IMR-90 (cell line): ENCODE measurements around the gene FANCE. TPM values are rescaled to one million over a fixed set of nuclear protein-coding genes. Genes with fewer than 3 reads are reported as not detected.

Experiments used
- ATAC-seq: fragments of 200-7000 bp; cut with Tn5 transposase; 2 replicates; pipeline ENCODE4 v1.9.1; 2020; ENCODE audit warnings: low read depth, mild to moderate bottlenecking, moderate library complexity
- BruUV-seq: library from RNA; stranded (reverse); fragments of 400-500 nt; replicated peaks from 2 replicates; lab custom pipeline; 2021; lab: Mats Ljungman, UMichigan
- CTCF ChIA-PET: fragments of 300-600 bp; formaldehyde crosslinking; extraction: SDS; loops from one replicate; lab custom pipeline; 2021; ENCODE audit warnings: antibody characterized with exemption; lab: Yijun Ruan, JAX
- POLR2A ChIA-PET: fragments of 300-600 bp; sonication (Branson Sonifier 250); formaldehyde crosslinking; loops from one replicate; lab custom pipeline; 2022; ENCODE audit warnings: antibody characterized with exemption; ENCODE audit not compliant: unreplicated experiment; lab: Charles Lee
- DNase-seq: peaks from one replicate; pipeline ENCODE4 v3.0.0; 2013
- H2AFZ ChIP-seq: replicated peaks from 2 replicates; pipeline ENCODE3; 2013; ENCODE audit warnings: low read length, mild to moderate bottlenecking; ENCODE audit not compliant: poor library complexity
- H2AK5ac ChIP-seq: 2 replicates; pipeline ENCODE4 v1.6.1; 2013; ENCODE audit warnings: low read depth, low read length, inconsistent platforms
- H2AK9ac ChIP-seq: replicated peaks from 2 replicates; pipeline ENCODE3; 2013; ENCODE audit warnings: mild to moderate bottlenecking, low read depth, low read length, moderate library complexity; ENCODE audit not compliant: poor library complexity
- H2BK120ac ChIP-seq: 2 replicates; pipeline ENCODE4 v1.6.1; 2013; ENCODE audit warnings: low read depth, low read length, inconsistent platforms
- H2BK15ac ChIP-seq: 3 replicates; pipeline ENCODE4 v1.6.1; 2013; ENCODE audit warnings: low read depth, low read length, inconsistent platforms
- H2BK20ac ChIP-seq: 2 replicates; pipeline ENCODE4 v1.6.1; 2013; ENCODE audit warnings: low read depth, mild to moderate bottlenecking, inconsistent platforms, low read length, moderate library complexity
- H2BK5ac ChIP-seq: 2 replicates; pipeline ENCODE4 v1.6.1; 2013; ENCODE audit warnings: mild to moderate bottlenecking, low read depth, low read length, inconsistent platforms; ENCODE audit not compliant: poor library complexity, severe bottlenecking
- H3K14ac ChIP-seq: replicated peaks from 2 replicates; pipeline ENCODE4 v1.6.1; 2013; ENCODE audit warnings: low read depth, low read length, inconsistent platforms
- H3K18ac ChIP-seq: 2 replicates; pipeline ENCODE4 v1.6.1; 2013; ENCODE audit warnings: low read depth, low read length, control low read depth
- H3K23ac ChIP-seq: 2 replicates; pipeline ENCODE4 v1.6.1; 2013; ENCODE audit warnings: low read depth, low read length, inconsistent platforms
- H3K27ac ChIP-seq: 2 replicates; pipeline ENCODE4 v1.5.1; 2013; ENCODE audit warnings: mild to moderate bottlenecking, control low read depth, low read length; ENCODE audit not compliant: insufficient read depth
- H3K27me3 ChIP-seq: 2 replicates; pipeline ENCODE4 v1.6.1; 2013; ENCODE audit warnings: low read length; ENCODE audit not compliant: control insufficient read depth, insufficient read depth
- H3K36me3 ChIP-seq: 2 replicates; pipeline ENCODE4 v1.6.1; 2013; ENCODE audit warnings: low read length, mixed read lengths; ENCODE audit not compliant: control insufficient read depth, insufficient read depth
- H3K4ac ChIP-seq: 2 replicates; pipeline ENCODE4 v1.6.1; 2013; ENCODE audit warnings: low read depth, low read length, inconsistent platforms
- H3K4me1 ChIP-seq: 2 replicates; pipeline ENCODE4 v1.6.1; 2013; ENCODE audit warnings: low read length, mixed read lengths; ENCODE audit not compliant: control insufficient read depth, insufficient read depth
- H3K4me2 ChIP-seq: 2 replicates; pipeline ENCODE4 v1.6.1; 2013; ENCODE audit warnings: low read depth, mild to moderate bottlenecking, control low read depth, low read length, moderate library complexity
- H3K4me3 ChIP-seq: 2 replicates; pipeline ENCODE4 v1.5.1; 2013; ENCODE audit warnings: low read depth, mild to moderate bottlenecking, control low read depth, low read length, moderate library complexity; ENCODE audit not compliant: insufficient read depth
- H3K56ac ChIP-seq: 2 replicates; pipeline ENCODE4 v1.6.1; 2013; ENCODE audit warnings: low read length, inconsistent platforms; ENCODE audit not compliant: insufficient read depth; ENCODE audit errors: extremely low read depth
- H3K79me1 ChIP-seq, 2 experiments: 2 replicates each; pipeline ENCODE4 v1.6.1; 2013; ENCODE audit warnings: low read length in 2 of 2, inconsistent platforms in 1 of 2, low read depth in 1 of 2
- H3K9ac ChIP-seq: 2 replicates; pipeline ENCODE4 v1.6.1; 2013; ENCODE audit warnings: low read depth, low read length, control low read depth
- H3K9me1 ChIP-seq: 2 replicates; pipeline ENCODE4 v1.6.1; 2013; ENCODE audit warnings: low read length, inconsistent platforms; ENCODE audit not compliant: insufficient read depth
- H3K9me3 ChIP-seq: 2 replicates; pipeline ENCODE4 v1.6.1; 2013; ENCODE audit warnings: low read length; ENCODE audit not compliant: control insufficient read depth, insufficient read depth
- H4K20me1 ChIP-seq: 2 replicates; pipeline ENCODE4 v1.6.1; 2013; ENCODE audit warnings: low read length, inconsistent platforms; ENCODE audit not compliant: insufficient read depth
- H4K5ac ChIP-seq: 2 replicates; pipeline ENCODE4 v1.6.1; 2013; ENCODE audit warnings: mild to moderate bottlenecking, low read depth, low read length, control low read depth
- H4K8ac ChIP-seq, 2 experiments: 2 replicates each; pipeline ENCODE4 v1.6.1; 2013; ENCODE audit warnings: low read depth in 2 of 2, low read length in 2 of 2, control low read depth in 1 of 2, inconsistent platforms in 1 of 2
- H4K91ac ChIP-seq: 2 replicates; pipeline ENCODE4 v1.6.1; 2013; ENCODE audit warnings: low read depth, low read length, inconsistent platforms; ENCODE audit not compliant: insufficient read depth
- BHLHE40 ChIP-seq: fragments of 150-350 bp; IDR thresholded peaks from 2 replicates; pipeline ENCODE4 v1.6.1; 2016; ENCODE audit warnings: mild to moderate bottlenecking, low read depth, low read length
- WGBS, 2 experiments: methylation state at CpG; one replicate each; pipeline versions ENCODE4 v1.1.5 to v1.1.7; 2013; ENCODE audit warnings: missing lambda C conversion rate in 2 of 2; ENCODE audit not compliant: insufficient read length in 1 of 2; ENCODE audit errors: extremely low coverage in 2 of 2; 5-methylcytosine and 5-hydroxymethylcytosine counted together
- dilution Hi-C: fragments of 300-500 bp; cut with HindIII; formaldehyde crosslinking; loops from one replicate; pipeline ENCODE4 v1.14.3; 2018; ENCODE audit warnings: low sequenced_read_pairs; ENCODE audit not compliant: unreplicated experiment
- in situ Hi-C: fragments of 300-500 bp; cut with MboI; formaldehyde crosslinking; loops from 3 replicates; pipeline ENCODE4 v1.14.3; 2019; ENCODE audit warnings: low sequenced_read_pairs, inconsistent platforms, mixed read lengths
- intact Hi-C: fragments of 100-400 bp; cut with micrococcal nuclease; formaldehyde crosslinking; loops from 2 replicates; pipeline ENCODE4 v1.10.0; 2022
- polyA plus RNA-seq, 3 experiments: library from polyadenylated mRNA; depleted of rRNA; stranded (reverse); fragments of >200 nt; gene quantifications; 2 replicates each; pipeline ENCODE4 v1.2.3, GENCODE V29; 2012; ENCODE audit warnings: low replicate concordance in 1 of 3
- total RNA-seq: library from RNA; depleted of rRNA; stranded (reverse); fragments of >200 nt; gene quantifications from 2 replicates; pipeline ENCODE4 v1.2.3, GENCODE V29; 2012
- TF ChIP-seq, protein P1 (sequence below): conservative IDR thresholded peaks from 2 replicates; pipeline ENCODE4 v1.5.1; 2012; ENCODE audit warnings: mild to moderate bottlenecking, low read depth, low read length, improper control_type of control experiment

The FANCE gene
- total and polyA plus RNA-seq, 2 of the 4 experiments (the other 2 are of a cell fraction): 7.1 to 9.1 TPM

DNA sequence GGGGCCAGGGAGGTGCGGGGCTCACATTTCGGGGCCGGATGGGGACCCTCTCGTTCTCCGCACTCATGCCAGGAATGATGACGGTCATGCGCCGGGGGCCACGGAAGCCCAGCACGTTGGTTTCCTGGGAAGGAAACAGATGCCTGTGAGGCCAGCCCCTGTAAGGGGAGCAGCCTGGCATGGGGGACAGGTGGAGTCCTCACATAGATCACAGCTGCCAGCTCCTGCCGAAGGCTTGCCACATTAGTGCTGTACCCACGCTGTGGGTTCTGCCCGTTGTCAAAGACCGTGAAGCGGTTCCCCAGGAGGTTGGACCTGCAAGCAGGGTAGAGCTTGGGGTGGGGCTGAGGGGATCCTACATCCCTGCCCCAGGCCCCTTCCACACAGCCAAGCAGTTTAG, 51.4 kb downstream of the FANCE start:
- BruUV-seq: no TSS peak
- H3K36me3 ChIP-seq: no peaks in the 10 kb centered on the region
- H4K8ac ChIP-seq: no peak overlapping the region
- dilution Hi-C loops (no loop called here), in situ Hi-C loops (no loop called here), intact Hi-C loops (no loop called here)
- 87% methylated on average over 9 of the region's 15 CpGs; no CpG with 5 or more reads in 1 of the 2 experiments for WGBS, 2 experiments
- no peak overlapping the region for H3K18ac ChIP-seq
- H3K4me3 ChIP-seq: no peak overlapping the region
- no peak overlapping the region for H2AFZ ChIP-seq
- peaks cover 14% of the 10 kb centered on the region for H3K9me1 ChIP-seq
- H3K27ac ChIP-seq: no peak overlapping the region
- no peak for ATAC-seq
- H2AK9ac ChIP-seq: no peak overlapping the region
- no peak overlapping the region for H2BK20ac ChIP-seq
- ChIA-PET CTCF (no interaction called here), POLR2A (no interaction called here)
- no peak overlapping the region for H2BK5ac ChIP-seq
- TF ChIP-seq BHLHE40: no peak
- TF ChIP-seq, protein P1, sequence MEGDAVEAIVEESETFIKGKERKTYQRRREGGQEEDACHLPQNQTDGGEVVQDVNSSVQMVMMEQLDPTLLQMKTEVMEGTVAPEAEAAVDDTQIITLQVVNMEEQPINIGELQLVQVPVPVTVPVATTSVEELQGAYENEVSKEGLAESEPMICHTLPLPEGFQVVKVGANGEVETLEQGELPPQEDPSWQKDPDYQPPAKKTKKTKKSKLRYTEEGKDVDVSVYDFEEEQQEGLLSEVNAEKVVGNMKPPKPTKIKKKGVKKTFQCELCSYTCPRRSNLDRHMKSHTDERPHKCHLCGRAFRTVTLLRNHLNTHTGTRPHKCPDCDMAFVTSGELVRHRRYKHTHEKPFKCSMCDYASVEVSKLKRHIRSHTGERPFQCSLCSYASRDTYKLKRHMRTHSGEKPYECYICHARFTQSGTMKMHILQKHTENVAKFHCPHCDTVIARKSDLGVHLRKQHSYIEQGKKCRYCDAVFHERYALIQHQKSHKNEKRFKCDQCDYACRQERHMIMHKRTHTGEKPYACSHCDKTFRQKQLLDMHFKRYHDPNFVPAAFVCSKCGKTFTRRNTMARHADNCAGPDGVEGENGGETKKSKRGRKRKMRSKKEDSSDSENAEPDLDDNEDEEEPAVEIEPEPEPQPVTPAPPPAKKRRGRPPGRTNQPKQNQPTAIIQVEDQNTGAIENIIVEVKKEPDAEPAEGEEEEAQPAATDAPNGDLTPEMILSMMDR: no peak
- peaks cover 7% of the 10 kb centered on the region for H3K4me1 ChIP-seq
- H3K27me3 ChIP-seq: peaks cover 31% of the 10 kb centered on the region
- H4K91ac ChIP-seq: no peak overlapping the region
- H3K79me1 ChIP-seq: peaks cover 0 to 9% of the 10 kb centered on the region in 2 experiments; a peak in 2 of 4 replicates
- H2BK15ac ChIP-seq: no peak overlapping the region
- no peak for DNase-seq
- H4K20me1 ChIP-seq: no peaks in the 10 kb centered on the region
- H3K4ac ChIP-seq: no peak overlapping the region
- H3K9me3 ChIP-seq: peaks cover 5% of the 10 kb centered on the region; the same call in 1 of the 2 replicates
- no peak overlapping the region for H3K56ac ChIP-seq
- H2BK120ac ChIP-seq: no peak overlapping the region
- no peak overlapping the region for H3K4me2 ChIP-seq
- H3K23ac ChIP-seq: no peak overlapping the region
- H2AK5ac ChIP-seq: no peak overlapping the region
- H4K5ac ChIP-seq: no peak overlapping the region
- no peak overlapping the region for H3K9ac ChIP-seq
- no peak overlapping the region for H3K14ac ChIP-seq
